HCT116 (cell line): ENCODE results near the gene MPZL2. TPM values are rescaled to one million over a fixed set of nuclear protein-coding genes. Genes with fewer than 3 reads are reported as not detected.

ENCODE experiments used
- ATAC-seq: fragments of 200-7000 bp; cut with Tn5 transposase; 2 replicates; pipeline ENCODE4 v1.9.1; 2020; ENCODE audit warnings: mild to moderate bottlenecking, moderate library complexity
- BruUV-seq: library from RNA; stranded (reverse); fragments of 400-500 nt; replicated peaks from 2 replicates; lab custom pipeline; 2021; lab: Mats Ljungman, UMichigan
- CTCF ChIA-PET: fragments of 300-600 bp; sonication (Branson Sonifier 250); formaldehyde crosslinking; loops from one replicate; lab custom pipeline; 2021; ENCODE audit warnings: antibody characterized with exemption; lab: Charles Lee
- POLR2A ChIA-PET: fragments of 300-600, 350-600 bp; sonication (Branson Sonifier 250); formaldehyde crosslinking; loops from one replicate; lab custom pipeline; 2021; ENCODE audit warnings: antibody characterized with exemption; lab: Charles Lee
- RAD21 ChIA-PET, 2 experiments: fragments of 300-600 bp; sonication (Branson Sonifier 250); formaldehyde crosslinking; loops; one replicate each; lab custom pipeline; 2023; ENCODE audit warnings: low total read pairs in 2 of 2; ENCODE audit not compliant: uncharacterized antibody in 2 of 2, unreplicated experiment in 2 of 2, low non-redundant PET in 1 of 2; lab: Charles Lee
- DNase-seq: peaks from one replicate; pipeline ENCODE4 v3.0.0-alpha.2; 2010; ENCODE audit warnings: low read depth, low spot score
- H2AFZ ChIP-seq: fragments of 200-600 bp; shearing (Covaris generic), sonication (generic); 2 replicates; pipeline ENCODE4 v1.6.1; 2017; ENCODE audit warnings: low read depth, mixed run types, mixed read lengths, antibody characterized with exemption, low read length; ENCODE audit not compliant: poor library complexity, severe bottlenecking
- H3K27ac ChIP-seq: 2 replicates; pipeline ENCODE4 v1.5.1; 2012; ENCODE audit warnings: low read depth, low read length
- H3K27me3 ChIP-seq: fragments of 200-600 bp; sonication (generic); 2 replicates; pipeline ENCODE4 v1.6.1; 2016; ENCODE audit warnings: mixed run types, low read length, mixed read lengths; ENCODE audit not compliant: insufficient read depth
- H3K36me3 ChIP-seq, 2 experiments: fragments of 200-500 bp in 1 of 2; fragments of 200-600 bp in 1 of 2; sonication (Bioruptor generic) in 1 of 2; sonication (generic) in 1 of 2; 2 replicates each; pipeline versions ENCODE4 v1.5.1 to v1.6.1; 2014 to 2016; ENCODE audit warnings: low read length in 2 of 2, inconsistent platforms in 1 of 2, mixed read lengths in 1 of 2, mixed run types in 1 of 2; ENCODE audit not compliant: insufficient read depth in 2 of 2, control insufficient read depth in 1 of 2
- H3K4me1 ChIP-seq, 2 experiments: fragments of 200-600 bp in 1 of 2; sonication (generic) in 1 of 2; 2 replicates each; pipeline versions ENCODE4 v1.5.1 to v1.6.1; 2012 to 2017; ENCODE audit warnings: low read length in 2 of 2, inconsistent platforms in 1 of 2, mild to moderate bottlenecking in 1 of 2, mixed read lengths in 1 of 2, mixed run types in 1 of 2, moderate library complexity in 1 of 2; ENCODE audit not compliant: insufficient read depth in 2 of 2, control insufficient read depth in 1 of 2
- H3K4me2 ChIP-seq: fragments of 200-600 bp; sonication (generic); 2 replicates; pipeline ENCODE4 v1.6.1; 2017; ENCODE audit warnings: mixed run types, low read length, mixed read lengths
- H3K4me3 ChIP-seq, 2 experiments: fragments of 200-600 bp in 1 of 2; sonication (generic) in 1 of 2; replicated peaks in 1 of 2; 2 replicates each; pipeline ENCODE4 v1.5.1; 2011 to 2016; ENCODE audit warnings: low read length in 2 of 2, control low read depth in 1 of 2, low read depth in 1 of 2, mild to moderate bottlenecking in 1 of 2, mixed read lengths in 1 of 2, mixed run types in 1 of 2
- H3K79me2 ChIP-seq: fragments of 200-600 bp; sonication (generic); 2 replicates; pipeline ENCODE4 v1.6.1; 2017; ENCODE audit warnings: mild to moderate bottlenecking, mixed run types, low read length, moderate library complexity, mixed read lengths; ENCODE audit not compliant: insufficient read depth
- H3K9ac ChIP-seq: fragments of 200-600 bp; sonication (generic); 2 replicates; pipeline ENCODE4 v1.6.1; 2016; ENCODE audit warnings: low read length, mixed read lengths
- H3K9me2 ChIP-seq: fragments of 200-600 bp; sonication (generic), shearing (Covaris generic); 2 replicates; pipeline ENCODE4 v1.6.1; 2017; ENCODE audit warnings: mixed run types, mild to moderate bottlenecking, moderate library complexity; ENCODE audit not compliant: insufficient read depth
- H3K9me3 ChIP-seq, 2 experiments: fragments of 200-500 bp in 1 of 2; fragments of 200-600 bp in 1 of 2; sonication (Bioruptor generic) in 1 of 2; sonication (generic) in 1 of 2; 2 replicates each; pipeline ENCODE4 v1.6.1; 2014 to 2017; ENCODE audit warnings: low read length in 2 of 2, mixed read lengths in 2 of 2, inconsistent platforms in 1 of 2, low read depth in 1 of 2, mild to moderate bottlenecking in 1 of 2, mixed run types in 1 of 2, moderate library complexity in 1 of 2; ENCODE audit not compliant: control insufficient read depth in 1 of 2, insufficient read depth in 1 of 2
- H4K20me1 ChIP-seq: fragments of 200-600 bp; sonication (generic), shearing (Covaris generic); 2 replicates; pipeline ENCODE4 v1.6.1; 2017; ENCODE audit warnings: mixed run types, mild to moderate bottlenecking, moderate library complexity; ENCODE audit not compliant: insufficient read depth
- CBX3 ChIP-seq: IDR thresholded peaks from 2 replicates; pipeline ENCODE4 v1.6.1; 2012; ENCODE audit warnings: low read depth
- EZH2phosphoT487 ChIP-seq: fragments of 200-600 bp; IDR thresholded peaks from 2 replicates; pipeline ENCODE4 v1.6.1; 2018; ENCODE audit warnings: antibody characterized with exemption, borderline replicate concordance
- RAD21 ChIP-seq: IDR thresholded peaks from 2 replicates; pipeline ENCODE4 v1.6.1; 2012; ENCODE audit warnings: low read depth, mild to moderate bottlenecking
- SRF ChIP-seq: IDR thresholded peaks from 2 replicates; pipeline ENCODE4 v1.6.1; 2012; ENCODE audit warnings: low read depth
- TCF7L2 ChIP-seq: IDR thresholded peaks from 2 replicates; pipeline ENCODE4 v1.7.0; 2011; ENCODE audit warnings: borderline replicate concordance, inconsistent platforms; ENCODE audit not compliant: insufficient read depth, insufficient read length; ENCODE audit errors: extremely low read depth
- YY1 ChIP-seq: IDR thresholded peaks from 2 replicates; pipeline ENCODE4 v1.6.1; 2011; ENCODE audit warnings: low read length, low read depth, moderate library complexity, mild to moderate bottlenecking; ENCODE audit not compliant: insufficient replicate concordance; ENCODE audit errors: extremely low read depth
- intact Hi-C: fragments of 100-400 bp; cut with micrococcal nuclease; formaldehyde crosslinking; loops from 2 replicates; pipeline ENCODE4 v1.10.0; 2022
- total RNA-seq: library from RNA; stranded (reverse); gene quantifications from one replicate; pipeline ENCODE4 v1.2.1, GENCODE V29; 2021; ENCODE audit not compliant: unreplicated experiment
- TF ChIP-seq, protein P1 (sequence below): IDR thresholded peaks from 2 replicates; pipeline ENCODE4 v1.6.1; 2012
- TF ChIP-seq, protein P2 (sequence below): IDR thresholded peaks from 2 replicates; pipeline ENCODE4 v1.6.1; 2011; ENCODE audit warnings: mild to moderate bottlenecking, low read length, moderate library complexity; ENCODE audit not compliant: insufficient replicate concordance; ENCODE audit errors: extremely low read depth

Gene MPZL2
- total RNA-seq, 1 experiment from 2014 or later = 16.8 TPM

DNA sequence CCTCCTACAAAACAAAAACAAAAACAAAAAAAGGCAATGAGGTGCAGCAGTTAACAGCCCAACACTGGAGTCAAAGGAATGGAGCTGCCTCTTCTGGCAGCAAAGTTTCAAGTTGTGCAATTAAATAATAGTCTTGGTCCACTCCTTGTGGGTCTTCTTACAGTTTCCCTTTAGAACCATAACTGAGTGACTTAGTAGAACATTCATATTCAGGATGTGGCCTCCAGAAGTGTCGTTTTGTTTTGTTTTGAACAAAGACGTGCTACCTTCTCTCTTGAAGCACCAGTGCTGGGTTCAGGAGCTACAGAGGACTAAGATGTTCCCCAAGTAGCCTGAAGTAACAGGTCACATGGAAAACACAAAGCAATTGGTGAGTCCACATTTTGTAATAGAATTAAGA lies 37.3 kb downstream of the MPZL2 start:
- Histone ChIP-seq H4K20me1 (no peaks in the 10 kb centered on the region), H3K9ac (no peak overlapping the region), H3K4me3 (no peak overlapping the region), H3K4me1 (peaks cover 0 to under 1% of the 10 kb centered on the region in 2 experiments; a peak in 1 of 4 replicates), H3K79me2 (no peaks in the 10 kb centered on the region), H3K36me3 (no peaks in the 10 kb centered on the region), H3K9me3 (no peaks in the 10 kb centered on the region), H3K27me3 (no peaks in the 10 kb centered on the region; the same call in 1 of the 2 replicates), H2AFZ (no peak overlapping the region), H3K4me2 (no peak overlapping the region), H3K9me2 (no peaks in the 10 kb centered on the region), H3K27ac (no peak overlapping the region)
- ChIA-PET RAD21 (no interaction called here), CTCF (no interaction called here), POLR2A (no interaction called here)
- ATAC-seq (no peak), DNase-seq (no peak)
- BruUV-seq = no TSS peak
- intact Hi-C loops = no loop called here
- TF ChIP-seq, protein P1, sequence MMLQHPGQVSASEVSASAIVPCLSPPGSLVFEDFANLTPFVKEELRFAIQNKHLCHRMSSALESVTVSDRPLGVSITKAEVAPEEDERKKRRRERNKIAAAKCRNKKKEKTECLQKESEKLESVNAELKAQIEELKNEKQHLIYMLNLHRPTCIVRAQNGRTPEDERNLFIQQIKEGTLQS = no peak
- TF ChIP-seq CBX3 (no peak), YY1 (no peak), TCF7L2 (no peak), SRF (no peak), EZH2phosphoT487 (no peak)

DNA sequence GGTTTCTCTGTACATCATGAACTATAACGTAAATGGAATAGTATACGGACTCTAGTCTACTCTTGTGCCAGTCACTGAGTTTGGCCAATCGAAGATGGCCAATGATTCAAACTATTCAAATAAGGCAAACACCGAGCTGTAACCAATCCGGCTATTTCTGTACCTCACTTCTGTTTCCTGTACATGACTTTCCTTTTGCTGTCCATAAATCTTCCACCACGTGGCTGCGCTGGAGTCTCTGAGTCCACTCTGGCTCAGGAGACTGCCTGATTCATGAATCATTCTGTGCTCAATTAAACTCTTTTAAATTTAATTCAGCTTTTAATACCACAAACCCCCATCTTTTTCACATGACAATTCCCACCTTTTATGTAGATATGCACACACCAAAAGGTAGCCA lies 37.8 kb downstream of the MPZL2 start:
- ATAC-seq (no peak), DNase-seq (no peak)
- Histone ChIP-seq H3K9me2 (no peaks in the 10 kb centered on the region), H3K36me3 (no peaks in the 10 kb centered on the region), H3K4me1 (no peaks in the 10 kb centered on the region), H3K27ac (no peak overlapping the region), H3K4me3 (no peak overlapping the region), H3K4me2 (no peak overlapping the region), H2AFZ (no peak overlapping the region), H3K9ac (no peak overlapping the region), H4K20me1 (no peaks in the 10 kb centered on the region), H3K79me2 (no peaks in the 10 kb centered on the region), H3K27me3 (no peaks in the 10 kb centered on the region; the same call in 1 of the 2 replicates), H3K9me3 (no peaks in the 10 kb centered on the region)
- ChIA-PET CTCF (no interaction called here), POLR2A (no interaction called here), RAD21 (no interaction called here)
- BruUV-seq = no TSS peak
- intact Hi-C loops = no loop called here
- TF ChIP-seq, protein P2, sequence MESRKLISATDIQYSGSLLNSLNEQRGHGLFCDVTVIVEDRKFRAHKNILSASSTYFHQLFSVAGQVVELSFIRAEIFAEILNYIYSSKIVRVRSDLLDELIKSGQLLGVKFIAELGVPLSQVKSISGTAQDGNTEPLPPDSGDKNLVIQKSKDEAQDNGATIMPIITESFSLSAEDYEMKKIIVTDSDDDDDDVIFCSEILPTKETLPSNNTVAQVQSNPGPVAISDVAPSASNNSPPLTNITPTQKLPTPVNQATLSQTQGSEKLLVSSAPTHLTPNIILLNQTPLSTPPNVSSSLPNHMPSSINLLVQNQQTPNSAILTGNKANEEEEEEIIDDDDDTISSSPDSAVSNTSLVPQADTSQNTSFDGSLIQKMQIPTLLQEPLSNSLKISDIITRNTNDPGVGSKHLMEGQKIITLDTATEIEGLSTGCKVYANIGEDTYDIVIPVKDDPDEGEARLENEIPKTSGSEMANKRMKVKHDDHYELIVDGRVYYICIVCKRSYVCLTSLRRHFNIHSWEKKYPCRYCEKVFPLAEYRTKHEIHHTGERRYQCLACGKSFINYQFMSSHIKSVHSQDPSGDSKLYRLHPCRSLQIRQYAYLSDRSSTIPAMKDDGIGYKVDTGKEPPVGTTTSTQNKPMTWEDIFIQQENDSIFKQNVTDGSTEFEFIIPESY = no peak
- peak; percentile 25; the same call in 1 of the 2 replicates for TF ChIP-seq RAD21
